HG02938 (cell line): ENCODE measurements around the gene DSEL.

Source experiments
- ATAC-seq: cut with Tn5 transposase; IDR thresholded peaks from one replicate; pipeline ENCODE4 v1.9.1; 2021; ENCODE audit warnings: mild to moderate bottlenecking, moderate library complexity; ENCODE audit not compliant: unreplicated experiment

Gene DSEL

GRCh38 chr18:67516539-67517443 is at the start of gene DSEL:
Gene DSEL, minus strand, starts transcription at chr18:67516720. Its CDS starts 2,112 bp downstream, at chr18:67514608.
- peak; percentile 94 for ATAC-seq

GRCh38 chr18:67553437-67553836 is 36.9 kb upstream of the DSEL start:
- ATAC-seq: no peak

DNA sequence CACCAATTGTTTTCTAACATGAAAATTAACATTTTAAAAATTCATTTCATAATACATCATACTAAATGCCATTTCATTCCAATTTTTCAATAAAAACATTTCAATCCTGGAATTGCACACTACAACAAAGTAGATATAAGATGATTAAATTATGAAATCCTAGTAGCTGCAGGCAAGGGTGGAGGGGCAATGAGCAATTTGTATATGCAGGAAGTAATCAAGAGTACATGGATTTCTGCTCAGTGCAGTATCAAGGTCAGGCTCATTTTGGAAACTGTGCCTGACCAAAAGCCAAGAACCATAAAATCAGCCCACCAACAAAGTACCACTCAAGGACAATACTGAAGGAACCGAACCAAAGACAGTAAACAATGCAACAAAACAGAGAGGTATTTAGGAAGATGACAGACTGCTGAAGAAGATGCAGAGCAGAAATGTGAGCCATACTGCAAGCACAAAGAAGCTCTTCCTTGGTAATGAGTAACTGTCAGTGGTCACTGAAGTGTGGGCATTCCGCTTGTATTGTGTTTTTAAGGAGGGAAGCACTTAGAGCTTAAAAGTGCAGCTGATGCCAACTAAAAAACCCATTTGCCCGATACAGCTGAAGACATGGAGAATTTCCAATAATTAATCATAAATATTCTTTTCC is 34.5 kb upstream of the DSEL start:
- no peak for ATAC-seq

- no peak for ATAC-seq
These were observed 33.4 kb upstream of the DSEL start for GRCh38 chr18:67549946-67550345.

GRCh38 chr18:67545681-67546080 is 29.2 kb upstream of the DSEL start:
- ATAC-seq: no peak

- ATAC-seq: no peak
These were observed 24.0 kb upstream of the DSEL start for GRCh38 chr18:67540559-67540958.

GRCh38 chr18:67531929-67532328 is 15.4 kb upstream of the DSEL start:
- ATAC-seq: no peak

DNA sequence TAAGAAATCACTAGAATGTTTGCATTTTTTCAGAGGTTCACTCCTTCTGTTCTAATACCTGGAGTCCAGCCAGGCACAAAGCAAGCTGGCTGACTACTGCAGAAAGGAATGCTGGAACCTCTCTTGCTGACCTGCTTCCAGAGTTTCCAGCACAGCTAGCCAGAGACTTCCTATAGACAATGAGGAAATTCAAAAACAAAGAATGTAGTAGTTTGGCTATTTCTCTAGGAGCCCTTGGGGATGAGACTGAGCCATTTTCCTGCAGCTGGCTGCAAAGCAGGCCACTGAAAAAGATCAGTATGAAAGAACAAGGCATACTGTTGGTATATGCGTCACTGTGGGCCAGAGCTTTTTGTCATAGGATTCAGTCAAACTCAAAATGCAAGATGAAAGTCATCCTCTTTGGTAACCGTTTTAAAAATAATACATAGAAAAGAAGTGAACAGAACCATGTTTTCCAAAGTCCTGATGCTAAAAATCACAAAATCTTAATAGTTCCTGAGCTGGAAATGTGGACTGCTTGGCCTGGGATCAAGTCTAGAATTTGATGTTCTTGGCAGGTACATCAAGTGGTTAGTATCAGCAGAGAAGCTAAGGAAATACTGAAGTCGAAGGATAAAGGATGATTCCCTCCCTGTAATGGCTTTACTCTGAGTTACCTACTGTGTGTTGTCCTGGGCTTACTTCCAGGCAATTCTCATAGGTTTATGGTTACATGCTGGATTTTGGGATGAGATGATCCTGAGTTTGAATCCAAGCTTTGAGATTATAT is 9.0 kb upstream of the DSEL start:
- no peak for ATAC-seq

GRCh38 chr18:67520351-67520921 is 3.9 kb upstream of the DSEL start:
- no peak for ATAC-seq

DNA sequence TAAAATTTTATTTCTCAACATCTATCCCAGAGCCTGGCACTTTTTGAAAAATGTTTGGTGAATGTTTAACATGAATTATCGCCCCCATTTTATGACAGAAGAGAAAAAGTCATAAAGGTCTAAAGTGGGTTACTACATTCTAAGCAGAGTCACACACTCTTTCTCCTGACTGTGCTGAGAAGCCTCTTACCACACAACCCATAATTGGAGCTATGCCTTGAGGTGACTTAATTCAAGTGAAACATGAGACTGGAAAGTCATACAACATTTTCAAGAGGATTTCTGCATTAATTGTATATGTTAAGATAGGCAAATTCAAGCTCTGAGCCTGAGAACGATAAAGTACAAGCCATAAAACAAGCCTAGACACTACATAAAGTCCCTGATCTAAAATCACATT is 3.1 kb upstream of the DSEL start:
- no peak for ATAC-seq

DNA sequence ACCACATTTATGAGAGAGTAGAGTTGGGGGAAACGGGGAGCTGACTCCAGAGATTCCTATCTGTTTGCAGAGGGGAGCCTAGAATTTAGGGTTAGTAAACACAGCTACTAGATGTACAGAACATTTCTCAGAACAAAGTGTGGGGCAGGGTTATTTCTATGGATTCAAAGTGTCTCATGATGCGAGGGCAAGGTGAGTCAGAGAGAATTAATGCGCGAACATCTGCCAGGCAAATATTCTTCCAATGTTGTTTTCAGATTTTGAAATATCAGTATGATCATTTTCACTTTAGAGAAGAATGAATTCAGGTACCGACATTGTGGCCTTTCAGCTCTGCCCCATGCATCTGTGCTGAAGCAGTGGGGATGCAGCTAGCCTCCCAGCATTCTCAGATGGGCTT is 2.0 kb upstream of the DSEL start:
- ATAC-seq: no peak

- ATAC-seq: no peak
These were observed 885 bp upstream of the DSEL start for GRCh38 chr18:67517444-67517765.

DNA sequence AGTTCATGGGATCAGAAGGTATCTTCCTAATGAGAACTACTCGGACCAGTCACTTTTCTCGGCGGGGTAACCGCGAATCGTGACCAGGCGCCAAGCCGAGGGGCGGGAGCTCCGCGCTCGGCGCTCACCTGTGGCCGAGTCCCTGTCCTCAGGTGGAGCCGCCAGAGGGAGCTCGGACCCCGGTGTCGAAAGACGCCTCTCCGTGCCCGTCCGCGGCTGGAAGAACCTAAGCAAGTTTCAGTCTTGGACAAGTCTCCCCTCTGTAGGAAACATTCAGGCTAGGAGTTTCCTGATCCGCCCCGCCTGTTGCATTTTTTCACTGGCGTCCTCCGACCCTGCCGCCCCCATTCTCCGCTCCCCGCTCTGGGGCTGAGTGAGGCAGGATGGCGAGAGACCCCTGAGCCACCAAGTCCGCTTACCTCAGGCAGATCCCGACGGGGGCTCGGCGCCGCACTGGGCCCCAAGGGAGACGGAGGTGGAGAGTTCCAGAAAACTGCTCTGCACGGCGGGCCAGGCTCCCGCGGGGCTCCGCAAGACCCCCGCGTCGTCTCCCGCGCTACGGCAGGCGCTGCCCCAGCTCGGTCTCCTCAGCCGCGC is 480 bp downstream of the DSEL start:
- ATAC-seq: peak; percentile 17

GRCh38 chr18:67514901-67515540 is 1.5 kb downstream of the DSEL start:
- ATAC-seq: no peak

DNA sequence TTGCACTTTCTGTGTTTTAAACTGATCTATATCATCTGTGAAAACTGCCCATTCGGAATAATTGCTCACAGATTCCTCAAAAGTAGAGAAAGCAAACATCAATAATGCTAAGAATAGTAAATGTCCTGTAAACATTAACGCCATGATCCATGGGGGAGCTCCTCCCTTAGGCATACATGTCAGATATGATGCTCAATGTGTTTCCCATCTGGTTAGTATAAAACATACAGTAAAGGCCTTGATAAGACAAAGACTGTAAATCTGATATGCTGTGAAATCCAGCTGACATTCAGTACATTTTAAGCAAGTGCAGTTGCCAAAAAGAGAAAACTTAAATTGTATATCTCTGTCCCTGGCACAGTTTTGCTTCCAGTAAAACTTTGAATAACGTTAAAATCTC is 2.1 kb downstream of the DSEL start:
- ATAC-seq: no peak

GRCh38 chr18:67513280-67513679 is 3.2 kb downstream of the DSEL start:
- ATAC-seq: no peak

- no peak for ATAC-seq
These were observed 4.7 kb downstream of the DSEL start for GRCh38 chr18:67511840-67512239.

- ATAC-seq: no peak
These were observed 5.7 kb downstream of the DSEL start for GRCh38 chr18:67510831-67511230.

- ATAC-seq: no peak
These were observed 6.7 kb downstream of the DSEL start for GRCh38 chr18:67509741-67510391.

GRCh38 chr18:67508146-67508545 is 8.4 kb downstream of the DSEL start:
- no peak for ATAC-seq
